ENCODE data around the gene LNX2.

DNA sequence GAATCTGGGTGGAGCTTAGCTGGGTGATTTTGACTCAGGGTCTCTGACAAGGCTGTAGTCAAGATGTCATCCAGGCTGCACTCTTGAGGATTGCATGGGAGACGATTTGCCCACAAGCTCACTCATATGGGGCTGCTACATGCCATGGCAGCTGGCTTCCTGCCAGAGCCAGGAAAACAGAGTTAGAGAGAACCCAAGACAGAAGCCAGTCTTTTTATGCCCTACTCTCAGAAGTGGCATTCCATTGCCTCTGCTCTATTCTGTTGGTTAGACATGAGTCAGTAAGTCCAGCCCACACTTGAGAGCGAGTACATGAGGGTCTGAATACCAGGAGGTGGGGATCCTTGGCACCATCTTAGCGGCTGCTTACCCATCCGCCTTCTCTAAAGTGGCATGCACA is 10.8 kb upstream of the LNX2 start:
- TF ChIP-seq, protein P1, sequence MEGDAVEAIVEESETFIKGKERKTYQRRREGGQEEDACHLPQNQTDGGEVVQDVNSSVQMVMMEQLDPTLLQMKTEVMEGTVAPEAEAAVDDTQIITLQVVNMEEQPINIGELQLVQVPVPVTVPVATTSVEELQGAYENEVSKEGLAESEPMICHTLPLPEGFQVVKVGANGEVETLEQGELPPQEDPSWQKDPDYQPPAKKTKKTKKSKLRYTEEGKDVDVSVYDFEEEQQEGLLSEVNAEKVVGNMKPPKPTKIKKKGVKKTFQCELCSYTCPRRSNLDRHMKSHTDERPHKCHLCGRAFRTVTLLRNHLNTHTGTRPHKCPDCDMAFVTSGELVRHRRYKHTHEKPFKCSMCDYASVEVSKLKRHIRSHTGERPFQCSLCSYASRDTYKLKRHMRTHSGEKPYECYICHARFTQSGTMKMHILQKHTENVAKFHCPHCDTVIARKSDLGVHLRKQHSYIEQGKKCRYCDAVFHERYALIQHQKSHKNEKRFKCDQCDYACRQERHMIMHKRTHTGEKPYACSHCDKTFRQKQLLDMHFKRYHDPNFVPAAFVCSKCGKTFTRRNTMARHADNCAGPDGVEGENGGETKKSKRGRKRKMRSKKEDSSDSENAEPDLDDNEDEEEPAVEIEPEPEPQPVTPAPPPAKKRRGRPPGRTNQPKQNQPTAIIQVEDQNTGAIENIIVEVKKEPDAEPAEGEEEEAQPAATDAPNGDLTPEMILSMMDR (conservative IDR thresholded peaks at IDR 0.05; ENCODE audit: low read depth, low read length), result no peak
- no peak for TF ChIP-seq EZH2 (IDR thresholded peaks at IDR 0.05; ENCODE audit: borderline replicate concordance, low read depth, low read length, poor library complexity, severe bottlenecking)

Measured in A673 (cell line).